22Rv1 (cell line): Measurements from ENCODE around the gene ABCA6.

Experiments used
- CTCF ChIP-seq: fragments of 450-650 bp; IDR thresholded peaks from 2 replicates; pipeline ENCODE4 v1.5.1; 2017; ENCODE audit warnings: mild to moderate bottlenecking
- ZFX ChIP-seq: fragments of 450-650 bp; IDR thresholded peaks from 2 replicates; pipeline ENCODE4 v1.6.1; 2017; ENCODE audit warnings: antibody characterized with exemption, borderline replicate concordance

GRCh38 chr17:69044371-69044770 is 97.3 kb downstream of the ABCA6 start:
- TF ChIP-seq CTCF, result no peak
- TF ChIP-seq ZFX, result no peak
